ENCODE measurements around the gene SLC12A5. TPM values are rescaled to one million over a fixed set of nuclear protein-coding genes. Genes with fewer than 3 reads are reported as not detected.

The SLC12A5 gene
- total RNA-seq, 1 donor from 2014 or later: 2.1 TPM

DNA sequence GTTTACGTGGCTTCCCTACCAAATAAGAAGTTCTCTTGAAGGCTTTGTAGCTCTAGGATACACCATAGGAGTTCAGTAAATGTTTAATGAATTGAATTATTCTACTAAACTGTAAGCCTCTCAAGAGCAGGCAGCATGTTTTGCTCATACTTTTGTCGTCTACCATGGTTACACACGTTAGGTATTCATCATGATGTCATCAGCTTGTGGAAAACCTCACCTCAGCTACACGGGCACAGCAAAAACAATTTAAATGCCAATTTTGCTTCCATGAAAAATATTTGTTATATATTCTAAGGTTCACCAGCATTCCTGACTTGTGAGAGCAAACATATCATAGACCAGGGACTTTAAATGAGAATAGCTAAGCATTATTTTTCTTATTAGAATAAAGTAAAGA, 44.0 kb downstream of the SLC12A5 start:
- peaks cover 20% of the 10 kb centered on the region for H3K36me3 Mint-ChIP-seq (ENCODE audit: low read depth)
- no peak for DNase-seq (ENCODE audit: low spot score)
- TF ChIP-seq, protein P1, sequence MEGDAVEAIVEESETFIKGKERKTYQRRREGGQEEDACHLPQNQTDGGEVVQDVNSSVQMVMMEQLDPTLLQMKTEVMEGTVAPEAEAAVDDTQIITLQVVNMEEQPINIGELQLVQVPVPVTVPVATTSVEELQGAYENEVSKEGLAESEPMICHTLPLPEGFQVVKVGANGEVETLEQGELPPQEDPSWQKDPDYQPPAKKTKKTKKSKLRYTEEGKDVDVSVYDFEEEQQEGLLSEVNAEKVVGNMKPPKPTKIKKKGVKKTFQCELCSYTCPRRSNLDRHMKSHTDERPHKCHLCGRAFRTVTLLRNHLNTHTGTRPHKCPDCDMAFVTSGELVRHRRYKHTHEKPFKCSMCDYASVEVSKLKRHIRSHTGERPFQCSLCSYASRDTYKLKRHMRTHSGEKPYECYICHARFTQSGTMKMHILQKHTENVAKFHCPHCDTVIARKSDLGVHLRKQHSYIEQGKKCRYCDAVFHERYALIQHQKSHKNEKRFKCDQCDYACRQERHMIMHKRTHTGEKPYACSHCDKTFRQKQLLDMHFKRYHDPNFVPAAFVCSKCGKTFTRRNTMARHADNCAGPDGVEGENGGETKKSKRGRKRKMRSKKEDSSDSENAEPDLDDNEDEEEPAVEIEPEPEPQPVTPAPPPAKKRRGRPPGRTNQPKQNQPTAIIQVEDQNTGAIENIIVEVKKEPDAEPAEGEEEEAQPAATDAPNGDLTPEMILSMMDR (IDR thresholded peaks at IDR 0.05): no peak
- no peak overlapping the region for H3K27ac Mint-ChIP-seq (ENCODE audit: unreplicated experiment)
- no peaks in the 10 kb centered on the region for H3K27me3 Mint-ChIP-seq (ENCODE audit: low read depth)
- H3K9me3 Mint-ChIP-seq (ENCODE audit: low read depth): no peaks in the 10 kb centered on the region
- no peaks in the 10 kb centered on the region for H3K4me1 Mint-ChIP-seq (ENCODE audit: low read depth)
- no peak overlapping the region for H3K4me3 Mint-ChIP-seq (ENCODE audit: unreplicated experiment)

DNA sequence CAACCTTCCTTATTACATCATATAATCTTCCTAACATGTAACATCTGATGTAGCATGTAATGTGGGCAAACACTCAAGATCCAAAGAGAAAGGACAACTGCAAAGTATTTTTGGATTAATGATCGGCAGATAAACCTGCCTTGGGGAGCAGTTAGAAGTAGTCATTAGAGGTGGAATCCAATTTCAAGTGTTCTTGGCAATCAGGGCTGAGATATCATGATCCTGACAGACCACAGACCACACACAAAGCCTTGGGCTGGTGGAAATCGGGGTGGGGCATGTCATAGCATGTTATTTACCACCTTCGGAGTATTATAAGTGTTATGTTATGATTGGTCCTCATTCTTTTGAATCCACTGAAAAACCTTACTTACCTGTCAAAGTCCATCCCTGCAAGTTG, 44.4 kb downstream of the SLC12A5 start:
- H3K4me3 Mint-ChIP-seq (ENCODE audit: unreplicated experiment): no peak overlapping the region
- no peak for DNase-seq (ENCODE audit: low spot score)
- H3K9me3 Mint-ChIP-seq (ENCODE audit: low read depth): no peaks in the 10 kb centered on the region
- no peaks in the 10 kb centered on the region for H3K27me3 Mint-ChIP-seq (ENCODE audit: low read depth)
- no peak overlapping the region for H3K27ac Mint-ChIP-seq (ENCODE audit: unreplicated experiment)
- TF ChIP-seq, protein P1 (IDR thresholded peaks at IDR 0.05): no peak
- no peaks in the 10 kb centered on the region for H3K4me1 Mint-ChIP-seq (ENCODE audit: low read depth)
- peaks cover 17% of the 10 kb centered on the region for H3K36me3 Mint-ChIP-seq (ENCODE audit: low read depth)

DNA sequence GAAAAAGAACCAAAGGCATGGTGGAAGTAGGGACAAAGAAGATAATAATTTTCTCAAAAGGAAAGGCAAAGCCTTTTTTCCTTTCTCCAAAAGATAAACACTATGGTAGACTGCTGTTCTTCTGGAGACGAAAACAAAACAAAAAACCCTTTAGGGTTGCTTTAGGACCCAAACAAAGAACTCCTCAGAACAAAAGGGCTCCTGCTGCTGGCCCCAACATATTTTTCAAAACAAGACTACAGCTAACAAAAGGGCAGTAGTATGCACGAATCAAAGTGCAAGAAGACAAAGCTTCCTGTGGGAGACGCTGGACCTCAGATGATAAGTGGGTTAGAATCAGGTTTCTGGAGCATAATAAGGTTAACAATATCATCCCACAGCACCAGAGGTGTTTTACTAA, 45.0 kb downstream of the SLC12A5 start:
- H3K9me3 Mint-ChIP-seq (ENCODE audit: low read depth): no peaks in the 10 kb centered on the region
- H3K36me3 Mint-ChIP-seq (ENCODE audit: low read depth): peaks cover 17% of the 10 kb centered on the region
- no peak overlapping the region for H3K27ac Mint-ChIP-seq (ENCODE audit: unreplicated experiment)
- H3K27me3 Mint-ChIP-seq (ENCODE audit: low read depth): no peaks in the 10 kb centered on the region
- TF ChIP-seq, protein P1 (IDR thresholded peaks at IDR 0.05): no peak
- H3K4me3 Mint-ChIP-seq (ENCODE audit: unreplicated experiment): no peak overlapping the region
- DNase-seq (ENCODE audit: low spot score): no peak
- H3K4me1 Mint-ChIP-seq (ENCODE audit: low read depth): no peaks in the 10 kb centered on the region

DNA sequence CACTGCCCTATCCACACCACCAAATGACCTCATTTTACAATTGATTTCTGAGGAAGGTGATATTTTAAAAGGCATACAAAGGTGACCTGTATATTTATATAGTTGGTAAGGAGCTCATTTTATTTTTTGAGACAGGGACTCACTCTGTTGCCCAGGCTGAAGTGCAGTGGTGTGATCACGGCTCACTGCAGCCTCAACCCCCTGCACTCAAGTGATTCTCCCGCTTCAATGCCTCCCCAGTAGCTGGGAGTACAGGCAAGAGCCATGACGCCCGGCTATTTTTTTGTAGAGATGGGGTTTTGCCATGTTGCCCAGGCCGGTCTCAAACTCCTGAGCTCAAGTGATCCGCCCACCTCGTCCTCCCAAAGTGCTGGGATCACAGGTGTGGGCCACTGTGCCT, 47.8 kb downstream of the SLC12A5 start:
- Mint-ChIP-seq H3K4me3 (ENCODE audit: unreplicated experiment) (no peak overlapping the region), H3K36me3 (ENCODE audit: low read depth) (peaks cover 11% of the 10 kb centered on the region), H3K4me1 (ENCODE audit: low read depth) (peaks cover 4% of the 10 kb centered on the region), H3K27ac (ENCODE audit: unreplicated experiment) (no peak overlapping the region), H3K9me3 (ENCODE audit: low read depth) (no peaks in the 10 kb centered on the region), H3K27me3 (ENCODE audit: low read depth) (no peaks in the 10 kb centered on the region)
- no peak for DNase-seq (ENCODE audit: low spot score)
- TF ChIP-seq, protein P1 (IDR thresholded peaks at IDR 0.05): no peak

DNA sequence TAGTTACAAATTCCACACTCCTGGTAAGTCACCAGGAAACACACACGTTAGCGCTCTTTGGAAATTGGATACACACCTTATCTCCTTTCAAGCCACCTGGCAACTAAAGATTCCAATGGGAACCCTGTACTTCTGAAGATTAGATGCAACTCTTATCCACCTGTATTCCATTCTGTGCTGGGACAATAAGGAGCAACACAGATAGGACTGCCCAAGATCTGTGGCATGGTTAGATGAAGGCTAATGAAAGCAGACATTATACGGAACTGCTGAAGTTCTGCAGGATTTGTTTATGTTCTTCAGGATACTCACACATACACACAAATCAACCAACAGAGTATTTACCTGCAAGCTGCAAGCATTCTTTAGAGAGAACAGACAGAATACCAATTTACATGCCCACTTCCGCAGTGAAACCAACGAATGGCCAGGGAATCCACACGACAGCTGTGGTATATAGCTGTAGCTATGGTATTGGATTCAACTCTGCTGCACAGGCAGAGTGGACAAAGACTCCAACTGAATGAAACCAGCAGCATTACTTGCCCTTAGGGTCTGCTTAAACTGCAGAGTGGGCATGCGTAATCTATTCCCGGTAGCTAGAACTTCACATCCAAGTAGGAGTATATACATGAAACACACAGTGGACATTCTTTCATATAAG, 48.8 kb downstream of the SLC12A5 start:
- no peaks in the 10 kb centered on the region for H3K9me3 Mint-ChIP-seq (ENCODE audit: low read depth)
- TF ChIP-seq, protein P1 (IDR thresholded peaks at IDR 0.05): no peak
- H3K4me1 Mint-ChIP-seq (ENCODE audit: low read depth): peaks cover 5% of the 10 kb centered on the region
- no peaks in the 10 kb centered on the region for H3K27me3 Mint-ChIP-seq (ENCODE audit: low read depth)
- DNase-seq (ENCODE audit: low spot score): no peak
- H3K36me3 Mint-ChIP-seq (ENCODE audit: low read depth): peaks cover 11% of the 10 kb centered on the region
- H3K4me3 Mint-ChIP-seq (ENCODE audit: unreplicated experiment): no peak overlapping the region
- no peak overlapping the region for H3K27ac Mint-ChIP-seq (ENCODE audit: unreplicated experiment)

All from chondrocyte (in vitro differentiated cells).